HEK293 (cell line): ENCODE data around the gene XKR3.

Source experiments
- CTCF ChIA-PET: fragments of 350-600 bp; formaldehyde crosslinking; extraction: SDS; loops from one replicate; lab custom pipeline; 2021; ENCODE audit warnings: antibody characterized with exemption; lab: Yijun Ruan, JAX
- POLR2A ChIA-PET: fragments of 300-600 bp; formaldehyde crosslinking; extraction: SDS; loops from one replicate; lab custom pipeline; 2020; ENCODE audit warnings: antibody characterized with exemption, inconsistent platforms; lab: Yijun Ruan, JAX
- H3K27ac ChIP-seq: fragments of 200-500 bp; sonication (Bioruptor generic); 2 replicates; pipeline ENCODE4 v1.5.1; 2014; ENCODE audit warnings: low read depth, low read length, control low read depth, inconsistent platforms; ENCODE audit errors: extremely low read depth
- H3K36me3 ChIP-seq, 2 experiments: fragments of 200-500 bp in 1 of 2; sonication (Bioruptor generic) in 1 of 2; 1 replicate in 1 of 2; 2 replicates in 1 of 2; pipeline ENCODE4 v1.5.1; 2014 to 2017; ENCODE audit warnings: inconsistent platforms in 2 of 2, low read length in 2 of 2; ENCODE audit not compliant: control insufficient read depth in 2 of 2, insufficient read depth in 1 of 2
- H3K4me1 ChIP-seq: fragments of 200-500 bp; sonication (Bioruptor generic); 2 replicates; pipeline ENCODE4 v1.5.1; 2014; ENCODE audit warnings: mild to moderate bottlenecking, low read length, inconsistent platforms; ENCODE audit not compliant: control insufficient read depth, insufficient read depth
- H3K4me3 ChIP-seq: 2 replicates; pipeline ENCODE4 v1.5.1; 2011; ENCODE audit warnings: low read depth, mild to moderate bottlenecking, control low read depth, low read length, moderate library complexity
- H3K9me3 ChIP-seq: fragments of 200-500 bp; sonication (Bioruptor generic); 2 replicates; pipeline ENCODE4 v1.5.1; 2014; ENCODE audit warnings: low read depth, low read length, inconsistent platforms; ENCODE audit not compliant: control insufficient read depth, insufficient read depth
- GLI2 ChIP-seq: fragments of 450-650 bp; formaldehyde crosslinking; IDR thresholded peaks from 2 replicates; pipeline ENCODE4; 2017; ENCODE audit warnings: missing biosample characterization, missing genetic modification characterization, low read depth, borderline replicate concordance
- HOXC10 ChIP-seq: sonication (generic); formaldehyde crosslinking; IDR thresholded peaks from 2 replicates; pipeline ENCODE4 v1.8.1; 2023; ENCODE audit warnings: mild to moderate bottlenecking, missing genetic modification reagents
- KLF16 ChIP-seq: fragments of 450-650 bp; formaldehyde crosslinking; IDR thresholded peaks from 2 replicates; pipeline ENCODE4 v1.5.1; 2017; ENCODE audit warnings: missing biosample characterization, missing genetic modification characterization
- MZF1 ChIP-seq: fragments of 450-650 bp; formaldehyde crosslinking; IDR thresholded peaks from 2 replicates; pipeline ENCODE4 v1.5.1; 2017; ENCODE audit warnings: missing biosample characterization, missing genetic modification characterization, borderline replicate concordance
- PATZ1 ChIP-seq: fragments of 450-650 bp; formaldehyde crosslinking; IDR thresholded peaks from 2 replicates; pipeline ENCODE4 v1.5.1; 2016; ENCODE audit warnings: missing biosample characterization, missing genetic modification characterization
- SCRT2 ChIP-seq: fragments of 450-650 bp; formaldehyde crosslinking; IDR thresholded peaks from 2 replicates; pipeline ENCODE4 v1.5.1; 2016; ENCODE audit warnings: missing biosample characterization, missing genetic modification characterization
- SP7 ChIP-seq: fragments of 450-650 bp; formaldehyde crosslinking; IDR thresholded peaks from 2 replicates; pipeline ENCODE4 v1.5.1; 2016; ENCODE audit warnings: missing biosample characterization, missing genetic modification characterization
- ZBTB11 ChIP-seq: fragments of 450-650 bp; formaldehyde crosslinking; conservative IDR thresholded peaks from 2 replicates; pipeline ENCODE4 v1.5.1; 2016; ENCODE audit warnings: low read depth, missing biosample characterization, missing genetic modification characterization
- ZBTB17 ChIP-seq: fragments of 450-650 bp; formaldehyde crosslinking; IDR thresholded peaks from 2 replicates; pipeline ENCODE4 v1.5.1; 2016; ENCODE audit warnings: missing biosample characterization, missing genetic modification characterization
- ZNF211 ChIP-seq: fragments of 450-650 bp; formaldehyde crosslinking; IDR thresholded peaks from 2 replicates; pipeline ENCODE4 v1.5.1; 2016; ENCODE audit warnings: low read depth, missing biosample characterization, missing genetic modification characterization
- ZNF292 ChIP-seq: fragments of 450-650 bp; formaldehyde crosslinking; IDR thresholded peaks from 2 replicates; pipeline ENCODE4 v1.5.1; 2016; ENCODE audit warnings: low read depth, missing biosample characterization, missing genetic modification characterization, borderline replicate concordance
- ZNF302 ChIP-seq: fragments of 450-650 bp; formaldehyde crosslinking; IDR thresholded peaks from 2 replicates; pipeline ENCODE4 v1.5.1; 2016; ENCODE audit warnings: missing biosample characterization, missing genetic modification characterization, low read depth
- ZNF362 ChIP-seq: fragments of 450-650 bp; formaldehyde crosslinking; IDR thresholded peaks from 2 replicates; pipeline ENCODE4 v1.5.1; 2016; ENCODE audit warnings: missing biosample characterization, missing genetic modification characterization
- ZNF488 ChIP-seq: fragments of 450-650 bp; formaldehyde crosslinking; IDR thresholded peaks from 2 replicates; pipeline ENCODE4 v1.5.1; 2016; ENCODE audit warnings: missing biosample characterization, missing genetic modification characterization
- ZNF501 ChIP-seq: fragments of 450-650 bp; formaldehyde crosslinking; IDR thresholded peaks from 2 replicates; pipeline ENCODE4 v1.5.1; 2016; ENCODE audit warnings: missing biosample characterization, missing genetic modification characterization
- ZNF624 ChIP-seq: fragments of 450-650 bp; formaldehyde crosslinking; IDR thresholded peaks from 2 replicates; pipeline ENCODE4 v1.5.1; 2017; ENCODE audit warnings: missing biosample characterization, missing genetic modification characterization
- ZNF692 ChIP-seq: fragments of 450-650 bp; formaldehyde crosslinking; IDR thresholded peaks from 2 replicates; pipeline ENCODE4 v1.5.1; 2016; ENCODE audit warnings: missing biosample characterization, missing genetic modification characterization
- ZNF768 ChIP-seq: fragments of 450-650 bp; formaldehyde crosslinking; IDR thresholded peaks from 2 replicates; pipeline ENCODE4 v1.5.1; 2018; ENCODE audit warnings: missing biosample characterization, mild to moderate bottlenecking, missing genetic modification characterization
- ZNF792 ChIP-seq: fragments of 450-650 bp; formaldehyde crosslinking; IDR thresholded peaks from 2 replicates; pipeline ENCODE4 v1.5.1; 2016; ENCODE audit warnings: missing biosample characterization, missing genetic modification characterization

XKR3 gene

GRCh38 chr22:16834971-16835370 is 9.8 kb upstream of the XKR3 start:
- H3K36me3 ChIP-seq, result no peaks in the 10 kb centered on the region
- H3K4me1 ChIP-seq, result no peaks in the 10 kb centered on the region
- TF ChIP-seq ZNF624 (tag by site-specific recombination), result no peak
- no peak for TF ChIP-seq ZNF292 (tag by site-specific recombination)
- no peak for TF ChIP-seq PATZ1 (tag by site-specific recombination)
- TF ChIP-seq ZNF692 (tag by site-specific recombination), result no peak
- no peak for TF ChIP-seq ZBTB17
- TF ChIP-seq ZNF488 (tag by site-specific recombination), result no peak
- no peak for TF ChIP-seq HOXC10 (CRISPR knock-in tag)
- ChIA-PET POLR2A (no interaction called here), CTCF (interaction anchor here (1.0 kb wide), 1 partner anchor 13 kb away, joined by 6 read pairs; no protein-coding TSS in a partner anchor)
- no peaks in the 10 kb centered on the region for H3K9me3 ChIP-seq
- H3K27ac ChIP-seq, result no peak overlapping the region
- no peak overlapping the region for H3K4me3 ChIP-seq

GRCh38 chr22:16831257-16831656 is 6.0 kb upstream of the XKR3 start:
- Histone ChIP-seq H3K27ac (no peak overlapping the region), H3K4me1 (no peaks in the 10 kb centered on the region), H3K4me3 (no peak overlapping the region), H3K9me3 (no peaks in the 10 kb centered on the region), H3K36me3 (no peaks in the 10 kb centered on the region)
- TF ChIP-seq ZNF302 (tag by site-specific recombination) (no peak), ZNF768 (tag by site-specific recombination) (no peak), PATZ1 (tag by site-specific recombination) (no peak), MZF1 (no peak), ZNF362 (tag by site-specific recombination) (no peak), ZNF211 (tag by site-specific recombination) (no peak), KLF16 (tag by site-specific recombination) (no peak), ZNF501 (tag by site-specific recombination) (no peak), SP7 (tag by site-specific recombination) (no peak), ZBTB11 (tag by site-specific recombination) (no peak), ZNF792 (no peak), SCRT2 (no peak), GLI2 (tag by site-specific recombination) (no peak)
- TF ChIP-seq, all 188 proteins: peak for 0
- ChIA-PET CTCF (no interaction called here), POLR2A (no interaction called here)
